Stimulated activated CD4-positive, alpha-beta T cell treated with anti-CD3 and anti-CD28 coated beads, TNF-alpha, amount 100 ng/mL, for 24 hours (primary cell): Measurements from ENCODE around the gene RAD50.
"Not testable (repeated sequence)": the region's sequence is repeated elsewhere in the genome, so short reads cannot be mapped to it uniquely, and the experiment has no call there.

Experiments used
- DNase-seq, 3 experiments: peaks; one replicate each; pipeline ENCODE4 v3.0.0-alpha.2; 2020; ENCODE audit warnings: low read depth in 3 of 3

Gene RAD50

DNA sequence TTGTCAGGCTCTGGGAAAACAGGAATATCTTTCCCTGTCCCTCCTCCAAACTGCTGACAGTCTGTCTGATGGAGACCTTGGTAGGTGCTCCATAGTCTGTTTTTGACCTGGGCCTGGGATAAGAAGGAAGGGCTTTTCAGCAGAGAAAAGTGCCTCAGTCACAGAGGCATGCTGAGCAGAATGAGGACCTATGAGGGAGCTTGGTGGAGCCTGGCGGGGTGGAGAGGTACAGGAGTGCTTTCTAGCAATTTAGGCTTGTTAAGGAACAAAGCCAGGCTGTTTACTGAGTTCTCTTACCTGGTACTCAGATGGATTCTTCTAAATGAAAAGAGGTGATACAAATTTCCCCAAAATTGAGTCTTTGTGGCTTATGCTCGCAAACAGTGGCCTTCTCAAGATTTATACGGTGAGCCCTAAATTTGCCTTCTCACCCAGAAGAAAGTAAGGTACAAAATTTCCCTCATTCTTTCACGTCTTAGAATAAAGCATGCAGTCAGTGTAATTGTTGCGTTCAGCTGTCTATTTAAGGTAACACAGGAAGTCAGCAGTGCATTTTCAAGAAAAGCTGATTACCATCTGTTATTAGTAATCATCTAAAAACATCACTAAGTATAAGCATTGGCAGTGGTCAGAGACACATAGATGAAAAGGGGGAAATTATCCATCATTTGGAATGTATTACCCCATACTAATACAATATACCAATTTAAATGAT is 72.6 kb downstream of the RAD50 start:
- DNase-seq, result no peak

DNA sequence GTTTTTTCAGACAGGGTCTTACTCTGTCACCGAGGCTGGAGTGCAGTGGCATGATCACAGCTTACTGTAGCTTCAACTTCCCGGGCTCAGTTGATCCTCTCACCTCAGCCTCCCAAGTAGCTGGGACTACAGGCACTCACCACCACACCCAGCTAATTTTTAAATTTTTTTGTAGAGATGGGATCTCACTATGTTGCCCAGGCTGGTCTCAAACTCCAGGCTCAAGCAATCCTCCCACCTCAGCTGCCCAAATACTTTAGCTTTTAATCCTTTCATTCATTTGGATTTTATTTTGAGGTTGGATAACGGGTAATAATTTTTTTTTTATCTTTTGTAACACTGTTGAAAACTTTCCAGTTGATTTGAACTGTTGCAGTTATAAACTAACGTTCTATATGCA is 76.8 kb downstream of the RAD50 start:
- DNase-seq, result not testable (repeated sequence)

DNA sequence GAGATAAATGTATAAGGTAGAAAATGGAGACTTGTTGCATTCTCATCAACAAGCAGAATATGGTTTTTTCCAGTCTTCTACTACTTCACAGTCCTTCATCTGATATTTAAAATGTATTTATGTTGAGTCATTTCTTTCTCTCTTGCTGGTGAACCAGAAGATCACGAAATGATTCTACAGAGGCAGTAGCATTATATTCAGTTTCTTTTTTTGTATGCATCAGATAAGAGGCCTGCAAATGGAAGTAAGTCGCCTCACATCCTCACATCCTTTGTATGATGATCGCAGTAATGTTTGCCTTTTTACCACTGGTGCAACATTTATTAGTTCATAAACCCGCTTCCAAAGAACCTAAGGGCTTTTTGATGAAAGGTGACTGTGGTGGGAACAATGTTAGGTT is 79.1 kb downstream of the RAD50 start:
- DNase-seq, result no peak

DNA sequence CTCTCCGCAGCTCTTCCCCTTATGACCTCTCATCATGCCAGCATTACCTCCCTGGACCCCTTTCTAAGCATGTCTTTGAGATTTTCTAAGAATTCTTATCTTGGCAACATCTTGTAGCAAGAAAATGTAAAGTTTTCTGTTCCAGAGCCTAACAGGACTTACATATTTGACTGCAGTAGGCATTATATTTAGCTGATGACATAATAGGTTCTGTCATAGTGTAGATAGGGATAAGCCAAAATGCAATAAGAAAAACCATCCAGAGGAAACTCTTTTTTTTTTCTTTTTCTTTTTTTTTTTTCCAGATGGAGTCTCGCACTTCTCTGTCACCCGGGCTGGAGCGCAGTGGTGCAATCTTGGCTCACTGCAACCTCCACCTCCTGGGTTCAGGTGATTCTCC is 80.5 kb downstream of the RAD50 start:
- DNase-seq, result no peak

DNA sequence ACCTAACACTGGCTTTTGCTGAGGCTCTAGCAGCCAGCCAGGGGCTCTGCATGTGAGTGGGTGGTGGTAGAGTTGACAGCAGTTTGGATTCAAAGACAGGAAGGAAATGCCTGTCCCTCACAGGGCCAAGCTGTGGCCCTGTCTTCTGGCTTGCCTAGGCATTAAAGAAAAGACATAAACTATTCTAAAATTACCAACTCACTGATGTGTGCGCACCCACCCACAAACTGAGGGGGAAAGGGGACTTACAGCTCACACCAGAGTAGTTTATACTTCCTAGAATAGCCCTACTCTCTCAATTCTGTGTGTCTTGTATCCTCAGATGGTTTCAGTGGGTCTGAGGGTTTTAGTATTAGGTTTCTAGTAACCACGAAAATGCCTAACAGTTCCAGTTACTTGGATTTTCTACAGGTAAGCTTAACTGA is 82.9 kb downstream of the RAD50 start:
- DNase-seq, result no peak

DNA sequence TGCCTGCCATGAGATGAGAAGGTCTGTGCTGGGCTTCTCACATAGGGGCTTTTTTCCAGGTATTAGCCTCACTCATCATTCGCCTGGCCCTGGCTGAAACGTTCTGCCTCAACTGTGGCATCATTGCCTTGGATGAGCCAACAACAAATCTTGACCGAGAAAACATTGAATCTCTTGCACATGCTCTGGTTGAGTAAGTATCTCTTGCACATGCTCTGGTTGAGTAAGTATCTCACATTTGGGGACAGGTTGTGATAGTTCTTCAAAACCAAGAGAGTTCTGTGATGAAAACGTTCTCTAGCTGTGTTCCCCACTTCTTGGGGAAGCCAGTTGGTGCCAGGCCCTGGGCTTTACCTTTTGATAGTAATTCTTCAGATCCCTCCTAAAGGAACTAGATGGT is 83.8 kb downstream of the RAD50 start:
- DNase-seq, result no peak

DNA sequence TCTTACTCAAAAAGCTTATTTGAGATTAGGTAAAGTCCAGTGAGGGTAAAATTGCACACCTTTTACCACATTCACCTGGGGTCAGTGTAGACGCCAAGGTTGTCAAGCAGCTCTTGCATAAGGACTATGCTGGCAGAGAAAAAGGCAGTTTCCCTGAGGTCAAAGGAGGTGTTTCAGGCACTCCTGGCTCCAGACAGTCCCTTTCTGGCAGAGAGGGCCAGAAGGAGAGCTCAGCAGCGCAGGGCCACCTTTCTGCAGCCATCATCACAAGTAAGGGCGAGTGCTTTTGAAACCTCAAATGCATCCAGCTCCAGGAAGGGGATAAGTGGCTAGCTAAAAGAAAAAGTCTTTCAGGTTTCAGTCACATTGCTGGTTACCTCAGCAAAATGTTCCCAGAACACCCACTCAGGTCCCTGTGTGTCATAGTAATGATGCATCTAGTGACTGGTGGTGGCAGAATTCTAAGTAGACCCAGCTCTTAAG is 84.5 kb downstream of the RAD50 start:
- peak in 1 of 3 experiments; percentile 35 for DNase-seq

DNA sequence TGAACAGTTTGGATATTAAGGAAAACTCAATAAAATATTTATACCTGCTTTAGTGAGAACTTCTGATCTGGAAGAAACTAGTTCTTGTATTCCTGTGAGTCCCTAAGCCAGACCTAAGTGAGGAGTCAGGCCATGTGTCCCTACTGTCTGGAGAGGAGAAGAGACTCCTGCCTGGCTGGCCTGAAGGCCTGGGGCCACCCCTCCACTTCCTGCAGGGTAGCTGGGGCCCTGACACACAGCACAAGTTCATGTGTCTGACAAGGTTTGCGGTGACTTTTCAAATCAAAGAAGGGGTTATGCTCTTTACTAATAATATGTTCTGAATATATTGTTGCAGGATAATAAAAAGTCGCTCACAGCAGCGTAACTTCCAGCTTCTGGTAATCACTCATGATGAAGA is 85.1 kb downstream of the RAD50 start:
- DNase-seq, result no peak

DNA sequence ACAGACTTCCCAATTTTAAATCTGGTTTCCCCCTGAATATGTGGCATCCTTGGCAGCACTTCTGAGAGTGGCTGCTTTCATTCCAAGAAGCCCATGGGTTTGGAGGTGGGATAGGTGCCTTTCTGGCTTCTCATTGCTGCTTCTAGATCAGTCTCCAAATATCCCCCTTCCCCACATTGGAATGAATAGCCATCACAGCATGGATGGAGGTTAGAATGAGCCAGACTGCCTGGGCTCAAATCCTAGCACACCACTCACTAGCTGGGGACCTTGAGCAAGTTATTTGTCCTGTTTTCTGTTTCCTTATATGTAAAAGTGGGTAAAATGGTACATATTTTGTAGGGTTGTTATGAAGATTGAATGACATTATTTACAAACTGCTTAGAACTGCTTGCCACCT is 87.4 kb downstream of the RAD50 start:
- DNase-seq, result no peak

DNA sequence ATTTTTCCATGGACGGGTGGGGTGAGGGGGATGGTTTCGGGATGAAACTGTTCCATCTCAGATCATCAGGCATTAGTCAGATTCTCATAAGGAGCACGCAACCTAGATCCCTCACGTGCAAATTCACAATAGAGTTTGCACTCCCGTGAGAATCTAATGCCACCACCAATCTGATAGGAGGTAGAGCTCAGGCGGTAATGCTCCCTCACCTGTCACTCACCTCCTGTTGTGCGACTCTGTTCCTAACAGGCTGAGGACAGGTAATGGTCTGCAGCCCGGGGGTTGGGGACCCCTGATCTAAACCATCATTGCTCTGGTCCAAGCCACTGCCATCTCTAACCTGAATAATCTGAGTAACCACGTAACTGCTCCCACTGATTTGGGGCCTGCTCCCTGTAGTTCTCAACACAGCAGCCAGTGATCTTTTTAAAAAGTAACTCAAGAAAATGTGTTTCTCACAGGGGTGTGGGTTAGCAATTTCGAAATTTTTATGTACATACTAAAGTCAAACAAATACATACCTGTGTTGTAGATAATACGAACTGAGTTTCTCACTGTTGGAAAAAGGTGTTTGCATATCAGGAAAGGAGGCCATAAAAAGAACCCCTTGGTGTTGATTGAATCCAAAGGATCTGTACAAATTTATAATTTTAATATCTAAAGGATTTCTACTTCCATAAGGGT is 89.9 kb downstream of the RAD50 start:
- no peak for DNase-seq

DNA sequence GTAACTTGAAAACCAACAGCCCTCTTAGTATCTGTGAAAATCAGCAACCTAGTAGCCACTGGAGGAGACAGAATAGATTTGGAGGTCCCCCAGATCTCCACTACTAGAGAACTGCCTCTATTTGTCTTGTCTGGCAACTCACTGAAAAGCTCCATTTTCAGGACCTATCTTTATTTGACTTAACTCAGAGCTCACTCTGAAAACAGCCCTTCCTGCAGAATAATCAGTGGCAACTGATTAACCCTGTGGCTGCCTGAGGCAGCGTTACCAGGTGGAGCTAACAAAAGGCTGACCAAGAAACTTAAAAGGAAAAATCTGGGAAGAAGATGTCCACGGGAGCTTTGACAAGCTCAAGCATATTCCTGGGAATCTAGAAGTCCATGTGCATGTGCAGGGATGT is 90.7 kb downstream of the RAD50 start:
- DNase-seq, result no peak

DNA sequence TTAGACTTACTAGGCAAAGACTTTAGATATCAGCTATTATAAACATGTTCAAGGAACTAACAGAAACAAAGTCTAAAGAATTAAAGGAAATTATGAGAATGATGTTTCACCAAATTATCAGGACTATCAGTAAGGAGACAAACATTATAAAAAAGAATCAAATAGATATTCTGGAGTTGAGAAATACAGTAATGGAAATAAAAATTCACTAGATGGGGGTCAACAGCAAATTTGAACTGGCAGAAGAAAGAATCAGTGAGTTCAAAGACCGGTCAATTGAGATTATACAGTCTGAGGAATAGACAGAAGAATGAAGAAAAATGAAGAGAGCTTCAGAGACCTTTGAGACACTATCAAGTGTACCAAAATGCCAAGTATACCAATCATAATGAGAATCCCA is 91.6 kb downstream of the RAD50 start:
- DNase-seq, result no peak

DNA sequence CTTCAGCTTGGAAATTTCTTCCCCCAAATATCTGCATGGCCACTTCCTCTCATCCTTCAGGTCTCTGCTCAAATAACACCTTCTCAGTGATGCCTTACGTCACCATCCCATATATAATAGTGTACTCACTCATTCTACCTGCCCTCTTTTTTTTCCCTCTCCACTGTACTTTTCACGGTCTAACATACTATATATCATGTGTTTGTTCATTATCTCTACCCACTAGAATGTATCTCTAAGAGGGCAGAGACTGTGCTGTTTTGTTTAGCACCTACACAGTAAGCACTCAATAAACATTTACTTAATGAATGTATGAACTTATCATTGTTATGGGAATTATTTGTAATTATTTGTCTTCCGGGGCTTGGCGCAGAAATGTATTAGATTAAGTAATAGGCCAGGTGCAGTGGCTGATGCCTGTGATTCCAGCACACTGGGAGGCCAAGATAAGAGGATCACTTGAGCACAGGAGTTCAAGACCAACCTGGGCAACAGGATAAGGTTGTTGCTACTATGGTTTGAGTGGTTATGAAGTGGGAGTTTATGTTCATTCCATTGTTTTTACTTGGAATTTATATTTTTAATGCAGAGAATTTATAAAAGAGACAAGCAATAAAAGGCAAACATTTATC is 95.2 kb downstream of the RAD50 start:
- no peak for DNase-seq

DNA sequence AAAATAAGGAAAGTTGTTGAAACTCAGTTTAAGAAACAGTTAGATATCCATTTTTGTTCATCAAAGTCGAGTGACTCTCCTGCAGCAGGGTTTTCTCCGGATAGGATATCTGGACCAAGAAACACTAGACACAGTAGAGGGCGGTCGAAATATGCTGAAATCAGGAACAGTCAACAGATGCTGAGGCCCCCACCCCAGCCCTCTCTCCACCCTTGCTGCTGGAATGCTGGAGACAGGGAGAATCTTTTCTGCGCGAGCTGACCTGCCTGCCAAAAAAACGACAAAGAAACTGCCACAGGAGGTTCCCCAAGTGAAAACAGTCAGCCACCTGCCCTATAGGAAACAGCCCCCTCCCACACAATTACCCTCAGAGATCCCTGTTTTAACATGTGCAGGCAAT is 96.9 kb downstream of the RAD50 start:
- no peak for DNase-seq

DNA sequence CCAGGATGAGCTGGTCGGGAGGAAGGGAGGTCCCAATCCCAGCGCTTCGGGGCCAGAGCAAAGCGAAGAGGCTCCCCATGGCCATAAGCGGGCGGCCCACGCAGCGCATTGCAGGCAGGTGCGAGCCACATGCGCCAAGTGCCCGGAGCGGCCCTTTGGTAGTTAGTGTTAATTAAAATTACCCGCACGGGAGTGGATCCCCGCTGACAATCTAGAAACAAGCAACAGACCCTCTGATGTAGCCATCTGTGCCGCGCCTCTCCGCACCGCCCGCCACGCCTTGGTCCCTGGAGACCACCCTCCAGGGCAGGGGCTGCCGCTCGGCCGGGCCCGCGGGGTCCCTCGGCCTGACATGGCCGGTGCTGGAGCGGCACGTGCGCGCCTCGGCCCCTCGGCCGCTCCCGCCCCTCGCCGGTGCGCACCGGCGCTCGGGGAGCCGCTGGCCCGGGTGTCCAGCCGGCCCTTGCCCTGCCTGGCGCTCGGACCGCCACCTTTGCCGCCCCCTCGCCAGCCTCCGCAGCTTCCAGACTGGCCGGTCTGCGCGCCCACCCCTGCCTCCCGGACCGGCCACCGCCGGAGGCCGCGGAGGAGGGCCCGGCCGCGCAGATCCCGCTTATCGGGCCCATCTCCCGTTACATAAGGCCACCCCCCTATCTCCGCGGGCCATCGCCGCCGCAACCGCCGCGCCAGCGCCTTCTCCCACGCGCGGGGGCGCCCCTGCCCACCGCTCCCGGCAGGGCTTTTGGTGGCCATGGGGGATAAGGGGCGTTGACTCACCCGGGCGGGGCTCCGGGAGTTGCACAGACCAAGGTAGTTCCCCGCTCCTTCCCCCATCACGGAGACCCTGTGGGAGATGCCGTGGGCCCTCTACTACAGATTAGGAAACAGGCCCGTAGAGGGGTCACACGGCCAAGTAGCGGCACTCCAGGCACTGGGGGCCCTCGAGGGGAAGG is 99.3 kb downstream of the RAD50 start:
- peak in 1 of 3 experiments; percentile 46 for DNase-seq

DNA sequence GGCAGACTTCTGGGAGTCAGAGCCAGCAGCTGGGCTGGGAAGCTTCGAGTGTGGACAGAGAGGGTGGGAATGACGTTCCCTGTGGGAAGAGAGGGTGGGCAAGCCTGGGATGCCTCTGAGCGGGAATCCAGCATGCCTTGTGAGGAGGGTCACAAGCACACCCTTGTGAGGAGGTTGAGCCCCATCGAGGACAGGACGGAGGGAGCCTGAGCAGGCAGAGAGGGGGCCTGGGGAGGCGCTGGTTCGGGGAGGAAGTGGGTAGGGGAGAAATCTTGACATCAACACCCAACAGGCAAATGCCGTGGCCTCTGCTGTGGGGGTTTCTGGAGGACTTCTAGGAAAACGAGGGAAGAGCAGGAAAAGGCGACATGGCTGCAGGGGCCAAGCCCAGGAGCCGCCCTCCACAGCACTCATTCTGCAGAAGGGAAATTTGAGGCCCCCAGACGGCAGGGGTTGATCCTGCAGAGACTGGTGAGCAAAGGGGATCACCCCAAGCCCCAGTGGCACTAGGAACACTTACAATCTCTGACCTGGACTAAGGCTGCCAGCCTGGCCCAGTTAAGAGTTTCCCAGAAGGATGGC is 100.1 kb downstream of the RAD50 start:
- DNase-seq, result no peak

DNA sequence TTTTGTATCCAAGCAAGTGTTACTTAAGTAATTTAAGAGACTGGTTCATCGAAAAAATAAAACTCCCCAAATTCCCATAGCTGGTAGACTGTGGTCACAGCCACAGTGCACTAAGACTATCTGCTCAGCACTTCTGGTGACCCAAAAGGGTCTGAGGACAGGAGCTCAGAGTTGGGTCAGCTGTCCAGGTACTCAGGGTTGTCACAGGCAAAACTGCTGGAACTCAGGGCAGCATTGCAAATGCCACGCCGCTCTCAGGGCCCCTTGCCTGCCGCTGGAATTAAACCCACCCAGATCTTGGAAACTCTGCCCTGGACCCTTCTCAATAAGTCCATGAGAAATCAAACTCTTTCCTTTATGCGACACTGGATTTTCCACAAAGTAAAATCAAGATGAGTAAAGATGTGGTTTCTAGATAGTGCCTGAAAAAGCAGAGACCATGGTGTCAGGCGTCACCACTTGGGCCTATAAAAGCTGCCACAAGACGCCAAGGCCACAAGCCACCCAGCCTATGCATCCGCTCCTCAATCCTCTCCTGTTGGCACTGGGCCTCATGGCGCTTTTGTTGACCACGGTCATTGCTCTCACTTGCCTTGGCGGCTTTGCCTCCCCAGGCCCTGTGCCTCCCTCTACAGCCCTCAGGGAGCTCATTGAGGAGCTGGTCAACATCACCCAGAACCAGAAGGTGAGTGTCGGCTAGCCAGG is 101.1 kb downstream of the RAD50 start, which contains the start of gene IL13:
TSS of gene IL13 (plus strand) at position 498 of the 705 bp plus-strand sequence. CDS start at position 512, 14 bp downstream.
- DNase-seq, result no peak

DNA sequence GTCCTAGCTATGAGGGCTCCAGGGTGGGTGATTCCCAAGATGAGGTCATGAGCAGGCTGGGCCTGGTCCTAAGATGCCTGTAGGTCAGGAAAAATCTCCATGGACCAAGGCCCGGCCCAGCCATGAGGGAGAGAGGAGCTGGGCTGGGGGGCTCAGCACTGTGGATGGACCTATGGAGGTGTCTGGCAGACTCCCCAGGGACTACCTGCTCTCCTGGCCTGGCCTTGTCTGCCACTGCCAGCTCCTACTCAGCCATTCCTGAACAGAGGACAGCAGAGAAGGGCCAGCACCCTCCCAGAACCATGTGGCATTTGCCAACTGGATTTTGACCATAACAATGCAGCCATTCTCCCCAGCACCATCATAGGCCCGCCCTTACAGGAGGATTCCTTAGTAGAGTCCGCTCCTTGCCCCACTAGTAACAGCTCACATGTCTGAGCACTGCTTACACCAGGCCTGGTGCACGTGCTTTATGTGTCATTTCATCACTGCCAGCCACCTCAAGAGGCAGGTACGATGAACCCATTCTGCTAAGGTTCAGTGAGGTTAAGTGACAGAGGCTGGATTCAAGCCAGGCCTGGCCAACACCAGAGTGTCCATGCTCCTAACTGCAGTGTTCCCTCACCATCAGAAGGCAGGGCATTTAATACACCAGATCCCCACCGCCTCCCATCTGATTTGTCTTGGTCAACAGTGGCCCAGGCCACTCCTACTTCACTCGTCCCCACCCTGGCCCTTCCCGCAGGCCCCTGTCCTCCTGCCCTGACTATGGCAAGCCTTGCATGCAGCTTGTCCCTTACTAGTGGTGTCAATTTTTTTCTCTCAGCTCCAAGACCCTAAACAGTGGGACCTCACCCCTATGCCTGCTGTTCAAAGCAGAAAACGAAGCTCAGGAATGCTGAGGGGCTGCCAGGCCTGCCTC is 101.9 kb downstream of the RAD50 start:
- no peak for DNase-seq
